H1 (cell line): ENCODE results near the gene MRPS12. TPM values are rescaled to one million over a fixed set of nuclear protein-coding genes. Genes with fewer than 3 reads are reported as not detected.

Experiments used
- CTCF ChIA-PET: fragments of 300-600 bp; sonication (Branson Sonifier 250); formaldehyde crosslinking; loops from one replicate; lab custom pipeline; 2021; ENCODE audit not compliant: partially characterized antibody; lab: Charles Lee
- POLR2A ChIA-PET: fragments of 300-600 bp; sonication (Branson Sonifier 250); formaldehyde crosslinking; loops from one replicate; lab custom pipeline; 2021; ENCODE audit warnings: inconsistent platforms; ENCODE audit not compliant: partially characterized antibody; lab: Charles Lee
- DNase-seq, 2 experiments: peaks; one replicate each; pipeline versions ENCODE4 v3.0.0 to v3.0.0-alpha.2; 2010 to 2022; ENCODE audit warnings: low spot score in 2 of 2, low read depth in 1 of 2, mixed read lengths in 1 of 2
- FAIRE-seq: peaks from 2 replicates; lab custom pipeline; 2011; peaks lifted over from hg19 to GRCh38; lab: Jason Lieb, UNC
- H2AFZ ChIP-seq: 2 replicates; pipeline ENCODE4 v1.8.1; 2012; ENCODE audit warnings: low read length, inconsistent platforms
- H2AK5ac ChIP-seq: 2 replicates; pipeline ENCODE4 v1.6.1; 2013; ENCODE audit warnings: low read depth, low read length
- H2BK120ac ChIP-seq: replicated peaks from 2 replicates; pipeline ENCODE3; 2013; ENCODE audit warnings: low read depth, low read length, inconsistent platforms
- H2BK12ac ChIP-seq: 2 replicates; pipeline ENCODE4 v1.6.1; 2013; ENCODE audit warnings: low read depth, low read length
- H2BK15ac ChIP-seq: 2 replicates; pipeline ENCODE4 v1.6.1; 2013; ENCODE audit warnings: low read length
- H2BK20ac ChIP-seq: 2 replicates; pipeline ENCODE4 v1.6.1; 2013; ENCODE audit warnings: low read length
- H2BK5ac ChIP-seq: 2 replicates; pipeline ENCODE4 v1.6.1; 2013; ENCODE audit warnings: low read depth, low read length
- H3K14ac ChIP-seq: 2 replicates; pipeline ENCODE4 v1.6.1; 2013; ENCODE audit warnings: inconsistent platforms; ENCODE audit not compliant: insufficient read length
- H3K18ac ChIP-seq: 2 replicates; pipeline ENCODE4 v1.6.1; 2013; ENCODE audit warnings: low read length; ENCODE audit errors: extremely low read depth
- H3K23ac ChIP-seq: 2 replicates; pipeline ENCODE4 v1.6.1; 2013; ENCODE audit warnings: inconsistent platforms; ENCODE audit not compliant: insufficient read length
- H3K23me2 ChIP-seq: 2 replicates; pipeline ENCODE4 v1.6.1; 2013; ENCODE audit warnings: low read depth, low read length
- H3K27ac ChIP-seq: 2 replicates; pipeline ENCODE4 v1.6.1; 2011; ENCODE audit warnings: low read depth, low read length, inconsistent platforms
- H3K27me3 ChIP-seq, 4 experiments: replicated peaks in 1 of 4; 1 replicate in 1 of 4; 2 replicates in 3 of 4; pipeline versions ENCODE4 v1.6.1 to v1.8.1; 2011 to 2013; ENCODE audit warnings: low read length in 3 of 4, mild to moderate bottlenecking in 3 of 4, inconsistent platforms in 2 of 4, mixed read lengths in 2 of 4, moderate library complexity in 1 of 4; ENCODE audit not compliant: control insufficient read depth in 3 of 4, insufficient read depth in 3 of 4; ENCODE audit errors: extremely low read depth in 1 of 4
- H3K36me3 ChIP-seq, 4 experiments: 2 replicates each; pipeline versions ENCODE4 v1.6.1 to v1.8.1; 2011 to 2013; ENCODE audit warnings: mild to moderate bottlenecking in 4 of 4, low read length in 3 of 4, moderate library complexity in 2 of 4, control low read depth in 1 of 4, inconsistent platforms in 1 of 4; ENCODE audit not compliant: insufficient read depth in 4 of 4, control insufficient read depth in 2 of 4
- H3K4ac ChIP-seq: replicated peaks from 2 replicates; pipeline ENCODE3; 2013; ENCODE audit warnings: low read length, low read depth, mixed read lengths, inconsistent platforms; ENCODE audit not compliant: insufficient read length
- H3K4me1 ChIP-seq, 4 experiments: replicated peaks in 1 of 4; 1 replicate in 1 of 4; 2 replicates in 3 of 4; pipeline versions ENCODE4 v1.6.1 to v1.8.1; 2011 to 2013; ENCODE audit warnings: low read length in 3 of 4, inconsistent platforms in 2 of 4, mixed read lengths in 1 of 4; ENCODE audit not compliant: insufficient read depth in 4 of 4, control insufficient read depth in 3 of 4
- H3K4me2 ChIP-seq, 2 experiments: 2 replicates each; pipeline versions ENCODE4 v1.6.1 to v1.8.1; 2011 to 2013; ENCODE audit warnings: low read depth in 2 of 2, low read length in 2 of 2, control low read depth in 1 of 2, inconsistent platforms in 1 of 2, mild to moderate bottlenecking in 1 of 2; ENCODE audit not compliant: insufficient read depth in 1 of 2
- H3K4me3 ChIP-seq, 4 experiments: fragments of 200-600, 300-600 bp in 1 of 4; sonication (generic), shearing (Covaris generic), sonication (Bioruptor Twin) in 1 of 4; 2 replicates each; pipeline versions ENCODE4 v1.5.1 to v1.8.1; 2011 to 2016; ENCODE audit warnings: low read length in 4 of 4, low read depth in 3 of 4, control low read depth in 2 of 4, inconsistent platforms in 2 of 4, mild to moderate bottlenecking in 2 of 4, mixed read lengths in 1 of 4, moderate library complexity in 1 of 4; ENCODE audit not compliant: insufficient read depth in 2 of 4; ENCODE audit errors: extremely low read depth in 1 of 4
- H3K56ac ChIP-seq: replicated peaks from 2 replicates; pipeline ENCODE3; 2013; ENCODE audit warnings: low read depth, mild to moderate bottlenecking, mixed read lengths, low read length, inconsistent platforms; ENCODE audit not compliant: insufficient read length
- H3K79me1 ChIP-seq: 2 replicates; pipeline ENCODE4 v1.6.1; 2013; ENCODE audit warnings: low read depth, low read length, control low read depth
- H3K79me2 ChIP-seq, 2 experiments: 2 replicates each; pipeline versions ENCODE4 v1.6.1 to v1.8.1; 2012 to 2013; ENCODE audit warnings: low read length in 2 of 2, mild to moderate bottlenecking in 2 of 2, inconsistent platforms in 1 of 2; ENCODE audit not compliant: insufficient read depth in 2 of 2, control insufficient read depth in 1 of 2
- H3K9ac ChIP-seq, 4 experiments: replicated peaks in 1 of 4; 1 replicate in 1 of 4; 2 replicates in 3 of 4; pipeline versions ENCODE4 v1.6.1 to v1.8.1; 2011 to 2013; ENCODE audit warnings: low read depth in 3 of 4, low read length in 3 of 4, control low read depth in 2 of 4, mild to moderate bottlenecking in 2 of 4, moderate library complexity in 2 of 4, inconsistent platforms in 1 of 4; ENCODE audit errors: extremely low read depth in 1 of 4
- H3K9me3 ChIP-seq, 2 experiments: 2 replicates each; pipeline versions ENCODE4 v1.6.1 to v1.8.1; 2012 to 2013; ENCODE audit warnings: mild to moderate bottlenecking in 2 of 2, moderate library complexity in 2 of 2, control low read depth in 1 of 2, inconsistent platforms in 1 of 2, low read depth in 1 of 2, low read length in 1 of 2, mixed read lengths in 1 of 2; ENCODE audit not compliant: insufficient read depth in 2 of 2
- H4K20me1 ChIP-seq, 2 experiments: replicated peaks in 1 of 2; 2 replicates each; pipeline versions ENCODE3 to v1.8.1; 2011 to 2013; ENCODE audit warnings: inconsistent platforms in 2 of 2, low read length in 2 of 2, mild to moderate bottlenecking in 1 of 2; ENCODE audit not compliant: insufficient read depth in 2 of 2, control insufficient read depth in 1 of 2
- H4K5ac ChIP-seq: 2 replicates; pipeline ENCODE4 v1.6.1; 2013; ENCODE audit warnings: low read length, low read depth, mixed read lengths, inconsistent platforms; ENCODE audit not compliant: insufficient read length
- H4K8ac ChIP-seq: 2 replicates; pipeline ENCODE4 v1.8.0; 2013; ENCODE audit warnings: mild to moderate bottlenecking, moderate library complexity, low read length, inconsistent platforms; ENCODE audit not compliant: insufficient read depth; ENCODE audit errors: extremely low read depth
- H4K91ac ChIP-seq: replicated peaks from 2 replicates; pipeline ENCODE3; 2013; ENCODE audit warnings: low read length, mixed read lengths, inconsistent platforms; ENCODE audit not compliant: insufficient read length
- CEBPB ChIP-seq: IDR thresholded peaks from 2 replicates; pipeline ENCODE4 v1.6.1; 2012; ENCODE audit warnings: low read depth, low read length
- CREB1 ChIP-seq: IDR thresholded peaks from 2 replicates; pipeline ENCODE4 v1.6.1; 2012; ENCODE audit warnings: inconsistent platforms
- EZH2 ChIP-seq: fragments of 200-600 bp; sonication (generic); IDR thresholded peaks from 2 replicates; pipeline ENCODE4 v1.7.1; 2012; ENCODE audit warnings: low read depth, mild to moderate bottlenecking, moderate library complexity, low read length, inconsistent platforms; ENCODE audit not compliant: severe bottlenecking
- GABPA ChIP-seq: IDR thresholded peaks from 2 replicates; pipeline ENCODE4 v1.6.1; 2011; ENCODE audit warnings: mild to moderate bottlenecking, low read length, moderate library complexity, borderline replicate concordance; ENCODE audit not compliant: insufficient read depth
- GTF2F1 ChIP-seq: IDR thresholded peaks from 2 replicates; pipeline ENCODE4 v1.6.1; 2012; ENCODE audit warnings: low read depth, low read length, improper control_type of control experiment, borderline replicate concordance
- HDAC2 ChIP-seq, 2 experiments: fragments of 300-600 bp in 1 of 2; sonication (generic) in 1 of 2; IDR thresholded peaks; 2 replicates each; pipeline ENCODE4 v1.6.1; 2011 to 2012; ENCODE audit warnings: low read depth in 2 of 2, low read length in 2 of 2, mild to moderate bottlenecking in 2 of 2, moderate library complexity in 2 of 2, borderline replicate concordance in 1 of 2, inconsistent platforms in 1 of 2
- KDM1A ChIP-seq: fragments of 200-600, 300-600 bp; sonication (generic); IDR thresholded peaks from 2 replicates; pipeline ENCODE4 v1.7.1; 2016; ENCODE audit warnings: mild to moderate bottlenecking, low read length, borderline replicate concordance
- POLR2A ChIP-seq, 2 experiments: IDR thresholded peaks; 1 replicate in 1 of 2; 2 replicates in 1 of 2; pipeline ENCODE4 v1.6.1; 2011; ENCODE audit warnings: low read depth in 2 of 2, low read length in 2 of 2, mild to moderate bottlenecking in 2 of 2; ENCODE audit errors: control extremely low read depth in 1 of 2
- POLR2AphosphoS5 ChIP-seq: IDR thresholded peaks from 2 replicates; pipeline ENCODE4 v1.6.1; 2011; ENCODE audit warnings: low read depth, low read length
- RFX5 ChIP-seq: IDR thresholded peaks from 2 replicates; pipeline ENCODE4 v1.6.1; 2011; ENCODE audit warnings: low read depth, low read length, improper control_type of control experiment, borderline replicate concordance
- TAF1 ChIP-seq: IDR thresholded peaks from 2 replicates; pipeline ENCODE4 v1.6.1; 2011; ENCODE audit warnings: mild to moderate bottlenecking, low read depth, low read length
- TBP ChIP-seq: IDR thresholded peaks from 2 replicates; pipeline ENCODE4 v1.6.1; 2011; ENCODE audit warnings: low read depth, low read length, improper control_type of control experiment
- ZNF274 ChIP-seq: IDR thresholded peaks from 2 replicates; pipeline ENCODE4 v1.7.0; 2012; ENCODE audit warnings: low read length, borderline replicate concordance; ENCODE audit errors: extremely low read depth
- WGBS, 2 experiments: shearing (Covaris generic) in 1 of 2; methylation state at CpG; one replicate each; pipeline versions ENCODE4 v1.1.6 to v1.1.7; 2013 to 2015; ENCODE audit warnings: low lambda C conversion rate in 2 of 2, mixed read lengths in 2 of 2, inconsistent platforms in 1 of 2, low coverage in 1 of 2, missing lambda C conversion rate in 1 of 2; ENCODE audit not compliant: insufficient replicate concordance in 2 of 2, insufficient coverage in 1 of 2, insufficient read length in 1 of 2; ENCODE audit errors: extremely low coverage in 1 of 2, missing lambda C conversion rate in 1 of 2; 5-methylcytosine and 5-hydroxymethylcytosine counted together
- polyA plus RNA-seq, 7 experiments: library from polyadenylated mRNA; depleted of rRNA in 3 of 7; stranded (reverse) in 5 of 7; unstranded in 2 of 7; fragments of >200 nt in 5 of 7; fragments of 200-250 nt in 2 of 7; gene quantifications; 1 replicate in 5 of 7; 2 replicates in 1 of 7; 4 replicates in 1 of 7; pipeline versions ENCODE4 v1.2.1 to v1.2.3, GENCODE V29; 2011 to 2013; ENCODE audit warnings: missing spikeins in 2 of 7, mixed read lengths in 2 of 7
- total RNA-seq: library from RNA; stranded (reverse); fragmentation: NEBNext Ultra II Directional; extraction: Animal tissue kit (Norgen Biotek cat#: 25700); gene quantifications from 2 replicates; pipeline ENCODE4 v1.2.1, GENCODE V29; 2021
- TF ChIP-seq, protein P1 (sequence below): IDR thresholded peaks from 2 replicates; pipeline ENCODE4 v1.6.1; 2011; ENCODE audit warnings: low read depth, mild to moderate bottlenecking, low read length; ENCODE audit not compliant: insufficient read depth

MRPS12 gene
- total and polyA plus RNA-seq, 2 of the 8 experiments (the other 6 are each of a cell fraction or from before 2014, with no cell fraction given), result 79.0 to 175 TPM

- Histone ChIP-seq H3K14ac (no peak overlapping the region), H3K9me3 (no peaks in the 10 kb centered on the region), H3K27ac (no peak overlapping the region), H3K79me2 (no peaks in the 10 kb centered on the region), H3K23ac (no peak overlapping the region), H2BK20ac (no peak overlapping the region), H3K4me1 (no peaks in the 10 kb centered on the region), H3K4me2 (no peak overlapping the region), H2AFZ (no peak overlapping the region), H3K36me3 (no peaks in the 10 kb centered on the region), H3K9ac (no peak overlapping the region), H3K79me1 (no peaks in the 10 kb centered on the region), H3K4me3 (no peak overlapping the region), H4K8ac (no peak overlapping the region), H3K4ac (no peak overlapping the region), H4K20me1 (peaks cover 0 to 2% of the 10 kb centered on the region in 2 experiments), H3K27me3 (no peaks in the 10 kb centered on the region), H4K5ac (no peak overlapping the region), H2AK5ac (no peak overlapping the region), H2BK5ac (no peak overlapping the region), H2BK15ac (no peak overlapping the region), H2BK12ac (no peak overlapping the region), H2BK120ac (no peak overlapping the region), H3K23me2 (no peaks in the 10 kb centered on the region), H3K18ac (no peak overlapping the region), H3K56ac (no peak overlapping the region), H4K91ac (no peak overlapping the region)
- ChIA-PET CTCF (interaction anchor here (0.9 to 5.9 kb wide), 5 partner anchors 13 to 90 kb away, joined by 3 to 97 read pairs (median 4); partner anchors contain the start of gene RINL), POLR2A (interaction anchor here (1.2 to 3.4 kb wide), 3 partner anchors 10 to 47 kb away, joined by 3 to 30 read pairs (median 3); partner anchors contain the start of genes HNRNPL and NFKBIB)
- no peak for FAIRE-seq
- WGBS, 2 experiments, result 94% methylated on average over 8 of the region's 8 CpGs; no CpG with 5 or more reads in 1 of the 2 experiments
- no peak for DNase-seq
- TF ChIP-seq TAF1, result no peak
- TF ChIP-seq CREB1, result no peak
- no peak for TF ChIP-seq GTF2F1
- no peak for TF ChIP-seq CEBPB
- no peak for TF ChIP-seq KDM1A
- no peak for TF ChIP-seq POLR2AphosphoS5
- TF ChIP-seq POLR2A (IDR thresholded peaks at IDR 0.05; ENCODE audit: control extremely low read depth in 1 of 2, low read depth in 2 of 2, low read length in 2 of 2), result no peak
- TF ChIP-seq GABPA, result no peak
- TF ChIP-seq HDAC2 (IDR thresholded peaks at IDR 0.05; ENCODE audit: borderline replicate concordance in 1 of 2, low read depth in 2 of 2, low read length in 2 of 2), result no peak
- TF ChIP-seq, protein P1, sequence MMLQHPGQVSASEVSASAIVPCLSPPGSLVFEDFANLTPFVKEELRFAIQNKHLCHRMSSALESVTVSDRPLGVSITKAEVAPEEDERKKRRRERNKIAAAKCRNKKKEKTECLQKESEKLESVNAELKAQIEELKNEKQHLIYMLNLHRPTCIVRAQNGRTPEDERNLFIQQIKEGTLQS, result no peak
- TF ChIP-seq ZNF274, result no peak
- TF ChIP-seq RFX5, result no peak
- TF ChIP-seq EZH2, result no peak
- no peak for TF ChIP-seq TBP
Measured at GRCh38 chr19:38889803-38890202, 40.9 kb upstream of the MRPS12 start.
